Fibroblast of lung (primary cell): ENCODE measurements around the gene WIPF1. TPM values are rescaled to one million over a fixed set of nuclear protein-coding genes. Genes with fewer than 3 reads are reported as not detected.

Experiments used
- DNase-seq, 2 donors: peaks; one replicate each; pipeline versions ENCODE4 v3.0.0 to v3.0.0-alpha.2; 2010; ENCODE audit warnings: low read depth in 2 of 2
- H2AFZ ChIP-seq: 2 replicates; pipeline ENCODE4 v1.5.1; 2012; ENCODE audit warnings: low read length, control low read depth, inconsistent platforms
- H3K27ac ChIP-seq: 2 replicates; pipeline ENCODE4 v1.5.1; 2011; ENCODE audit warnings: low read length, control low read depth; ENCODE audit not compliant: insufficient read depth
- H3K27me3 ChIP-seq: 2 replicates; pipeline ENCODE4 v1.5.1; 2011; ENCODE audit warnings: mild to moderate bottlenecking, low read length; ENCODE audit not compliant: control insufficient read depth, insufficient read depth
- H3K36me3 ChIP-seq: 2 replicates; pipeline ENCODE4 v1.5.1; 2011; ENCODE audit warnings: low read length; ENCODE audit not compliant: control insufficient read depth, insufficient read depth
- H3K4me1 ChIP-seq: 2 replicates; pipeline ENCODE4 v1.5.1; 2011; ENCODE audit warnings: low read length; ENCODE audit not compliant: control insufficient read depth, insufficient read depth; ENCODE audit errors: extremely low read depth
- H3K4me2 ChIP-seq: 2 replicates; pipeline ENCODE4 v1.5.1; 2011; ENCODE audit warnings: low read length, control low read depth; ENCODE audit not compliant: insufficient read depth; ENCODE audit errors: extremely low read depth
- H3K4me3 ChIP-seq, 4 experiments: fragments of 200-600 bp in 1 of 4; sonication (generic) in 1 of 4; replicated peaks in 1 of 4; 2 replicates each; pipeline ENCODE4 v1.5.1; 2011 to 2016; ENCODE audit warnings: low read length in 4 of 4, low read depth in 3 of 4, mild to moderate bottlenecking in 3 of 4, control low read depth in 2 of 4, inconsistent platforms in 1 of 4, mixed read lengths in 1 of 4; ENCODE audit not compliant: insufficient read depth in 1 of 4; ENCODE audit errors: control extremely low read depth in 1 of 4
- H3K79me2 ChIP-seq: 2 replicates; pipeline ENCODE4 v1.5.1; 2012; ENCODE audit warnings: mild to moderate bottlenecking, low read length, inconsistent platforms; ENCODE audit not compliant: control insufficient read depth, insufficient read depth
- H3K9ac ChIP-seq: 2 replicates; pipeline ENCODE4 v1.5.1; 2011; ENCODE audit warnings: mild to moderate bottlenecking, low read length, control low read depth; ENCODE audit not compliant: insufficient read depth
- H3K9me3 ChIP-seq: 2 replicates; pipeline ENCODE4 v1.5.1; 2012; ENCODE audit warnings: low read depth, low read length; ENCODE audit not compliant: control insufficient read depth, insufficient read depth
- H4K20me1 ChIP-seq: 2 replicates; pipeline ENCODE4 v1.5.1; 2011; ENCODE audit warnings: low read length; ENCODE audit not compliant: control insufficient read depth, insufficient read depth; ENCODE audit errors: extremely low read depth
- EZH2 ChIP-seq: IDR thresholded peaks from 2 replicates; pipeline ENCODE4 v1.5.1; 2012; ENCODE audit warnings: low read length, control low read depth, mild to moderate bottlenecking; ENCODE audit errors: missing control alignments
- polyA plus RNA-seq, 2 donors: library from polyadenylated mRNA; depleted of rRNA in 1 of 2; stranded (reverse) in 1 of 2; unstranded in 1 of 2; fragments of >200 nt; gene quantifications; 2 replicates each; pipeline ENCODE4 v1.2.1, GENCODE V29; 2011 to 2012; ENCODE audit warnings: missing spikeins in 1 of 2
- total RNA-seq: library from RNA; depleted of rRNA; stranded (reverse); fragments of >200 nt; gene quantifications from 2 replicates; pipeline ENCODE4 v1.2.1, GENCODE V29; 2014
- TF ChIP-seq, protein P1 (sequence below), 2 donors: IDR thresholded peaks in 1 of 2; conservative IDR thresholded peaks in 1 of 2; 1 replicate in 1 of 2; 2 replicates in 1 of 2; pipeline ENCODE4 v1.5.1; 2011 to 2012; ENCODE audit warnings: low read length in 2 of 2, control low read depth in 1 of 2, inconsistent platforms in 1 of 2, low read depth in 1 of 2, mild to moderate bottlenecking in 1 of 2

WIPF1 gene
- total and polyA plus RNA-seq, 2 donors (not counting 1 experiment from before 2014, with no cell fraction given), result 10.7 to 23.6 TPM

DNA sequence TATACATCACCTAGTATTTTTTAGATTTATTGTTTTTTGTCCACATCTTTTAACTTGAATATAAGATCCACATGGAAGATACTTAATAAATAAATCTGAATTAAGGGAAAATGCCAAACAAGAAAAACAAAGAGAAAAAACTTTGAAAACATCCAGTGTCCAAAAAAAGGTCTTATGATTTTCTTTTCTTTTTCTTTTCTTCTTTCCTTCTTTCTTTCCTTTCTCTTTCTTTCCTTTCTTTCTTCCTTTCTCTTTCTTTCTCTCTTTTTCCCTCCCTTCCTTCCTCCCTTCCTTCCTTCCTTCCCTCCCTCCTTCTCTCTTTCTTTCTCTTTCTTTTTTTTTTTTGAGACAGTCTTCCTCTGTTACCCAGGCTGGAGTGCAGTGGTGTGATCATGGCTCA lies 29.6 kb upstream of the WIPF1 start:
- DNase-seq, result no peak
- Histone ChIP-seq H3K36me3 (no peaks in the 10 kb centered on the region), H3K4me3 (no peak overlapping the region), H3K9ac (no peak overlapping the region), H3K79me2 (no peaks in the 10 kb centered on the region), H3K27ac (no peak overlapping the region), H3K4me1 (no peaks in the 10 kb centered on the region), H3K9me3 (no peaks in the 10 kb centered on the region), H2AFZ (no peak overlapping the region), H3K4me2 (no peak overlapping the region), H4K20me1 (no peaks in the 10 kb centered on the region), H3K27me3 (no peaks in the 10 kb centered on the region)
- TF ChIP-seq, protein P1, sequence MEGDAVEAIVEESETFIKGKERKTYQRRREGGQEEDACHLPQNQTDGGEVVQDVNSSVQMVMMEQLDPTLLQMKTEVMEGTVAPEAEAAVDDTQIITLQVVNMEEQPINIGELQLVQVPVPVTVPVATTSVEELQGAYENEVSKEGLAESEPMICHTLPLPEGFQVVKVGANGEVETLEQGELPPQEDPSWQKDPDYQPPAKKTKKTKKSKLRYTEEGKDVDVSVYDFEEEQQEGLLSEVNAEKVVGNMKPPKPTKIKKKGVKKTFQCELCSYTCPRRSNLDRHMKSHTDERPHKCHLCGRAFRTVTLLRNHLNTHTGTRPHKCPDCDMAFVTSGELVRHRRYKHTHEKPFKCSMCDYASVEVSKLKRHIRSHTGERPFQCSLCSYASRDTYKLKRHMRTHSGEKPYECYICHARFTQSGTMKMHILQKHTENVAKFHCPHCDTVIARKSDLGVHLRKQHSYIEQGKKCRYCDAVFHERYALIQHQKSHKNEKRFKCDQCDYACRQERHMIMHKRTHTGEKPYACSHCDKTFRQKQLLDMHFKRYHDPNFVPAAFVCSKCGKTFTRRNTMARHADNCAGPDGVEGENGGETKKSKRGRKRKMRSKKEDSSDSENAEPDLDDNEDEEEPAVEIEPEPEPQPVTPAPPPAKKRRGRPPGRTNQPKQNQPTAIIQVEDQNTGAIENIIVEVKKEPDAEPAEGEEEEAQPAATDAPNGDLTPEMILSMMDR (conservative IDR thresholded peaks at IDR 0.05 in 1 of 2, IDR thresholded peaks at IDR 0.05 in 1 of 2; ENCODE audit: low read depth in 1 of 2, low read length in 2 of 2), result no peak
- TF ChIP-seq EZH2, result no peak

DNA sequence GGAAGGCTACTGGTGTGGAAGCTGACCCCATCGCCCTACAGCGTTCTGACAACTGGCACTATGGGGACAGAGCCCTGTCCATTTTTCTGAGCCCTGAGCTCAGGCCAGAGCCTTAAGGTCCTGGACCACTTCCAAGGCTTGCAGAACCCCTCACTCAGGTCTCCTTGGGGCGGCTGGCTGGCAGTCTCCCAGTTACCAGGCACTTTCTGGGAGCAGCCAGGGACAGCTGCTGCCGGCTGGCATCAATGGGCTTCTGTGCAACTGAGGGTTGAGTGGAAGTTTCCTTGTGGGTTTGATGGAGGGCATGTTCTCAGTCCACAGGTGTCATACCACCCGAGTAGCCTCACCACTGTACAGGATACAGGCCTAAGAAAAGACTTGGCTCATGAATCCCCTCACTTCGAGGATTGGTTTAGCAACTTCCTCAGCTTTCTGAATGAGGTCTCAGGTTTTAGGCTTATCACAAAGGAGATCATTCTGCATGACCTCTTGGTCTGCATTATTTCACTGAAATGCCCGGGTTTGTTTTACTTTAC lies 27.4 kb upstream of the WIPF1 start:
- TF ChIP-seq EZH2, result no peak
- TF ChIP-seq, protein P1 (conservative IDR thresholded peaks at IDR 0.05 in 1 of 2, IDR thresholded peaks at IDR 0.05 in 1 of 2; ENCODE audit: low read depth in 1 of 2, low read length in 2 of 2), result no peak
- no peak overlapping the region for H2AFZ ChIP-seq
- no peak overlapping the region for H3K4me2 ChIP-seq
- H3K27me3 ChIP-seq, result no peaks in the 10 kb centered on the region
- H3K79me2 ChIP-seq, result no peaks in the 10 kb centered on the region
- H3K4me3 ChIP-seq, result no peak overlapping the region
- H3K36me3 ChIP-seq, result no peaks in the 10 kb centered on the region
- H3K9ac ChIP-seq, result no peak overlapping the region
- no peaks in the 10 kb centered on the region for H3K4me1 ChIP-seq
- no peaks in the 10 kb centered on the region for H4K20me1 ChIP-seq
- no peaks in the 10 kb centered on the region for H3K9me3 ChIP-seq
- no peak for DNase-seq
- H3K27ac ChIP-seq, result no peak overlapping the region

DNA sequence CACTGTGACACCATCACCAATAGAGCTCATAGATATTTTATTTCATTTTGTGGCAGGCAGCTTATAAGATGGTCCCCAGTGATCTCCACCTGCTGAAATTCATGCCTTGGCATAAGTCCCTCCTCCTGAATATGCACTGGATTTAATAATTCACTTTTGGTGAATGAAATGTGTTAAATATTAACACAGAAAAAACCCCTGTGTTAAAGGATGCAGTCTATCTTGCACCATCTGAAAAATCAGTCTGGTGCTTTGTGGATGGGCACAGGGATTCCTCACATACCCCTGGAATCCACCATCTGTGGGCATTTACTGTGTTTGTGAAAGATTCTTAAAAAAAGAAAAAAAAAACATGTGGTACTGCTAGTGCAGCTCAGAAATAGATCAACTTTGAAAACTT lies 26.1 kb upstream of the WIPF1 start:
- Histone ChIP-seq H4K20me1 (no peaks in the 10 kb centered on the region), H3K4me2 (no peak overlapping the region), H3K4me3 (no peak overlapping the region), H3K27me3 (no peaks in the 10 kb centered on the region), H3K27ac (no peak overlapping the region), H3K4me1 (no peaks in the 10 kb centered on the region), H2AFZ (no peak overlapping the region), H3K36me3 (no peaks in the 10 kb centered on the region), H3K9me3 (no peaks in the 10 kb centered on the region), H3K9ac (no peak overlapping the region), H3K79me2 (no peaks in the 10 kb centered on the region)
- no peak for DNase-seq
- TF ChIP-seq, protein P1 (conservative IDR thresholded peaks at IDR 0.05 in 1 of 2, IDR thresholded peaks at IDR 0.05 in 1 of 2; ENCODE audit: low read depth in 1 of 2, low read length in 2 of 2), result no peak
- TF ChIP-seq EZH2, result no peak
